Umbilical cord (tissue), 2 donors: ENCODE data around the gene OR6P1. TPM values are rescaled to one million over a fixed set of nuclear protein-coding genes. Genes with fewer than 3 reads are reported as not detected.

ENCODE experiments used
- DNase-seq: peaks from one replicate; pipeline ENCODE4 v3.0.0-alpha.2; 2015; ENCODE audit warnings: low spot score
- total RNA-seq: library from RNA; depleted of rRNA; stranded (reverse); fragments of >200 nt; gene quantifications from one replicate; pipeline ENCODE4 v1.2.3, GENCODE V29; 2014; ENCODE audit warnings: low replicate concordance; ENCODE audit not compliant: insufficient read depth

OR6P1 gene
- 7.9 TPM for total RNA-seq

GRCh38 chr1:158570480-158570879, at the start of gene OR6P1:
TSS of gene OR6P1 (minus strand) at chr1:158570580. CDS start at chr1:158563604, 6,976 bp downstream.
- no peak for DNase-seq

GRCh38 chr1:158613764-158614163, 43.4 kb upstream of the OR6P1 start:
- no peak for DNase-seq

- no peak for DNase-seq
Measured at GRCh38 chr1:158611916-158612315, 41.5 kb upstream of the OR6P1 start.

- no peak for DNase-seq
Measured at GRCh38 chr1:158607296-158607695, 36.9 kb upstream of the OR6P1 start.

GRCh38 chr1:158604968-158605367, 34.6 kb upstream of the OR6P1 start, which contains the start of gene OR10Z1:
TSS of gene OR10Z1 (plus strand) at chr1:158605268. CDS start at chr1:158606439, 1,171 bp downstream.
- DNase-seq, result no peak

GRCh38 chr1:158600735-158601134, 30.4 kb upstream of the OR6P1 start:
- no peak for DNase-seq

- no peak for DNase-seq
Measured at GRCh38 chr1:158586942-158587341, 16.6 kb upstream of the OR6P1 start.

GRCh38 chr1:158583962-158584361, 13.6 kb upstream of the OR6P1 start:
- DNase-seq, result peak; percentile 77

GRCh38 chr1:158579733-158580132, 9.4 kb upstream of the OR6P1 start, which contains the start of gene OR10X1:
TSS of gene OR10X1 (minus strand) at chr1:158579899. CDS start at chr1:158579899, 0 bp downstream.
- DNase-seq, result no peak

- no peak for DNase-seq
Measured at GRCh38 chr1:158577561-158577960, 7.2 kb upstream of the OR6P1 start.

- DNase-seq, result no peak
Measured at GRCh38 chr1:158572226-158572625, 1.8 kb upstream of the OR6P1 start.

- DNase-seq, result no peak
Measured at GRCh38 chr1:158564608-158565007, 5.8 kb downstream of the OR6P1 start.

- DNase-seq, result no peak
Measured at GRCh38 chr1:158563853-158564252, 6.5 kb downstream of the OR6P1 start.

- no peak for DNase-seq
Measured at GRCh38 chr1:158559696-158560095, 10.7 kb downstream of the OR6P1 start.

GRCh38 chr1:158554352-158554751, 16.0 kb downstream of the OR6P1 start, which contains the start of gene OR6Y1:
TSS of gene OR6Y1 (minus strand) at chr1:158554405. CDS start at chr1:158548105, 6,300 bp downstream.
- DNase-seq, result no peak

- DNase-seq, result no peak
Measured at GRCh38 chr1:158552296-158552695, 18.1 kb downstream of the OR6P1 start.

GRCh38 chr1:158547533-158547932, 22.8 kb downstream of the OR6P1 start:
- no peak for DNase-seq

GRCh38 chr1:158537609-158538008, 32.8 kb downstream of the OR6P1 start:
- DNase-seq, result no peak

GRCh38 chr1:158534496-158534895, 35.9 kb downstream of the OR6P1 start:
- peak; percentile 49 for DNase-seq

- no peak for DNase-seq
Measured at GRCh38 chr1:158527190-158527815, 43.1 kb downstream of the OR6P1 start.

GRCh38 chr1:158521666-158522058, 48.7 kb downstream of the OR6P1 start:
- DNase-seq, result no peak

- DNase-seq, result no peak
Measured at GRCh38 chr1:158520955-158521665, 49.3 kb downstream of the OR6P1 start.

- no peak for DNase-seq
Measured at GRCh38 chr1:158520021-158520420, 50.4 kb downstream of the OR6P1 start.
